Activated naive CD4-positive, alpha-beta T cell treated with anti-CD3 and anti-CD28 coated beads, Interleukin-2, amount 50 U/mL, for 24 hours (primary cell): ENCODE data around the gene UBE2D2.

Experiments
- H3K27ac Mint-ChIP-seq: one replicate; pipeline ENCODE4 v1.8.0; 2021; ENCODE audit warnings: mild to moderate bottlenecking, mixed read lengths
- H3K27me3 Mint-ChIP-seq: one replicate; pipeline ENCODE4 v1.8.0; 2021; ENCODE audit warnings: mixed read lengths
- H3K36me3 Mint-ChIP-seq: one replicate; pipeline ENCODE4 v1.8.0; 2021; ENCODE audit warnings: mixed read lengths
- H3K4me1 Mint-ChIP-seq: one replicate; pipeline ENCODE4 v1.8.0; 2021; ENCODE audit warnings: mixed read lengths
- H3K4me3 Mint-ChIP-seq: one replicate; pipeline ENCODE4 v1.8.0; 2021; ENCODE audit warnings: mild to moderate bottlenecking, mixed read lengths
- H3K9me3 Mint-ChIP-seq: one replicate; pipeline ENCODE4 v1.8.0; 2021; ENCODE audit warnings: mixed read lengths

Gene UBE2D2

DNA sequence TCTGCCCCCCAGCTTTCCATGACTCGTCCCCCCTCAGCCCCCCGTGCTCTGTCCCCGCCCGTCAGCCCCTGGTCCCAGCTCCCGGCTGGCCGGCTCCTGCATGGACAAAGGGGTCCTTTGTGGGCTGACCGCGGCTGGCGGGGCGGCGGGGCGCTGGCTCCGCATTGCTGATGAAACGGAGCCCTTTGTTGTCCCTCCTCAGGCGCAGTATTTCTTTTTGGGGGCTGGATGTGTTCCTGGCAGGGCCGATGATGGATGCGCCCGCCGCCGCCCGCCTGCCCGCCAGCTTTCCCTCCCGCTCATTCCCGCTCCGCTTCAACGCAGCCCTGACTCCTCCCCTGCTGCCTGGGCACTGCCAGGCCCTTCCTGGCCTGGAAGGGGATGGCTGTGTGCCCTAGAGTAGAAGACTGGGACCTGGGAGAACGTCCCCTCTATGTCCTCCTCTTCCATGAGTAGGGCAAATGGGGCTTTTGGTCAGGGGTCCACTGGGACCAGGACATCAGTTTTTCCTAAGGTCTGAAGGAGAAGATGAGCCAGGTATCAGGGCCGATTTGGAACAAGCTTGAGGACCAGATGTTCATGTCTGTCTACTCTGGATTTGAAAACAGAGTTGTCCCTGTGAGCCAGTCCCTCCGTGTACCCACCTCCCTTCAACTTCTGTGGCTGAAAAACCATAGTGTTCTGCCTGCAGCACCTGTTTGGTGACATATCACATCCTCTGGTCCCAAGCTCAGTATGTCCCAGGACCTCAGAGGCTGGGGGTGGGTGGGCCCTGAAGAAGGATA lies 116.0 kb downstream of the UBE2D2 start:
- Mint-ChIP-seq H3K27ac (peak overlapping the region; percentile 80), H3K4me1 (no peaks in the 10 kb centered on the region), H3K4me3 (no peak overlapping the region), H3K27me3 (no peaks in the 10 kb centered on the region), H3K36me3 (no peaks in the 10 kb centered on the region), H3K9me3 (no peaks in the 10 kb centered on the region)
